NCI-H1092 (cell line): Measurements from ENCODE around the gene SLC13A2.

ENCODE experiments used
- DNase-seq: peaks from one replicate; lab custom pipeline; 2025; lab: John Stamatoyannopoulos, UW

SLC13A2 gene

GRCh38 chr17:28534740-28535375, 61.4 kb downstream of the SLC13A2 start:
- DNase-seq, result no peak

- DNase-seq, result no peak
Observed at GRCh38 chr17:28536532-28537218, 63.2 kb downstream of the SLC13A2 start.

GRCh38 chr17:28537219-28537610, 63.8 kb downstream of the SLC13A2 start:
- no peak for DNase-seq

- no peak for DNase-seq
Observed at GRCh38 chr17:28538296-28538895, 65.0 kb downstream of the SLC13A2 start.

- DNase-seq, result no peak
Observed at GRCh38 chr17:28540231-28540630, 66.8 kb downstream of the SLC13A2 start.

- no peak for DNase-seq
Observed at GRCh38 chr17:28541439-28541838, 68.0 kb downstream of the SLC13A2 start.

GRCh38 chr17:28544402-28545140, 71.1 kb downstream of the SLC13A2 start:
- no peak for DNase-seq

GRCh38 chr17:28545141-28545503, 71.7 kb downstream of the SLC13A2 start:
- no peak for DNase-seq

- no peak for DNase-seq
Observed at GRCh38 chr17:28545787-28546415, 72.5 kb downstream of the SLC13A2 start.

- DNase-seq, result no peak
Observed at GRCh38 chr17:28547096-28547622, 73.7 kb downstream of the SLC13A2 start.
